ENCODE data around the gene PCDH1. TPM values are rescaled to one million over a fixed set of nuclear protein-coding genes. Genes with fewer than 3 reads are reported as not detected.
"Not testable (repeated sequence)": the region's sequence is repeated elsewhere in the genome, so short reads cannot be mapped to it uniquely, and the experiment has no call there.

PCDH1 gene
- total RNA-seq, 2 donors from 2014 or later = 0.25 TPM; not detected in 1

DNA sequence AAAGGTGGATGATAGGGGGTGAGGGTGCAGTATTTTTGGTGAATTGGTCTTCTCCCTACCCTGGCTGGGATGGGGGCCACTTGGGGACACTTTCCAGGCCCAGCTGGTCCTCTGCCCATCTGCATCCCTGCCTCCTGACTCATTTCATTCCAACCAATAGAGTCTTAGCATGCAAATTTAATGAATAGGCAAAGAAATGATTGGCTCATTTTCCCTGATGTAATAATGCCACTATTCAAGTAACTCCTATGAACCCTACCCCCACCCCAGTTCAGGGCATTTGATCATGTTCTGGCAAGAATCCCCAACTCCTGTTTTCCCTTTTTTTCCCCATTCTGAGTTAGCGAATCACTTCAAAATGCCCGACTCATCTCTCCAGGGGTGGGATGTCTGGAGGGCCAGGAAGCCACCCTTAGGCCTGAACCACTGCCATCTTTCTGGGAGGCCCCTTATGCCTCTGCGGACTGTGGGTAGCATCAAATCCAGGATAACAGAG, 56.7 kb downstream of the PCDH1 start:
- Mint-ChIP-seq H3K4me1 (ENCODE audit: low read depth) (no peaks in the 10 kb centered on the region), H3K36me3 (ENCODE audit: insufficient read depth in 2 of 2) (no peaks in the 10 kb centered on the region), H3K9me3 (no peaks in the 10 kb centered on the region), H3K4me3 (no peak overlapping the region), H3K27me3 (ENCODE audit: low read depth) (peaks cover 18% of the 10 kb centered on the region), H3K27ac (no peak overlapping the region)
- DNase-seq (no peak), ATAC-seq (replicated peaks in 1 of 2) (no peak)

DNA sequence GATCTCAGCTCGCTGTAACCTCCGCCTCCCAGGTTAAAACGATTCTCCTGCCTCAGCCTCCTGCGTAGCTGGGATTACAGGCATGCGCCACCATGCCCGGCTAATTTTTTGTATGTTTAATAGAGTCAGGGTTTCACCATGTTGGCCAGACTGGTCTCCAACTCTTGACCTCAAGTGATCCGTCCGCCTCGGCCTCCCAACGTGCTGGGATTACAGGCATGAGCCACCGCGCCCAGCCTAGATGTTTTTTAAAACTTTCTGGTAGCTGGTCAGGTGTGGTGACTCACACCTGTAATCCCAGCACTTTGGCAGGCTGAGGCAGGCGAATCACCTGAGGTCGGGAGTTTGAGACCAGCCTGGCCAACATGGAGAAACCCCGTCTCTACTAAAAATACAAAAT, 57.5 kb downstream of the PCDH1 start:
- H3K4me3 Mint-ChIP-seq; H3K36me3 Mint-ChIP-seq (ENCODE audit: insufficient read depth in 2 of 2); H3K9me3 Mint-ChIP-seq; DNase-seq; H3K27ac Mint-ChIP-seq; ATAC-seq (replicated peaks in 1 of 2); H3K4me1 Mint-ChIP-seq (ENCODE audit: low read depth): not testable (repeated sequence)
- peaks cover 18% of the 10 kb centered on the region for H3K27me3 Mint-ChIP-seq (ENCODE audit: low read depth)

DNA sequence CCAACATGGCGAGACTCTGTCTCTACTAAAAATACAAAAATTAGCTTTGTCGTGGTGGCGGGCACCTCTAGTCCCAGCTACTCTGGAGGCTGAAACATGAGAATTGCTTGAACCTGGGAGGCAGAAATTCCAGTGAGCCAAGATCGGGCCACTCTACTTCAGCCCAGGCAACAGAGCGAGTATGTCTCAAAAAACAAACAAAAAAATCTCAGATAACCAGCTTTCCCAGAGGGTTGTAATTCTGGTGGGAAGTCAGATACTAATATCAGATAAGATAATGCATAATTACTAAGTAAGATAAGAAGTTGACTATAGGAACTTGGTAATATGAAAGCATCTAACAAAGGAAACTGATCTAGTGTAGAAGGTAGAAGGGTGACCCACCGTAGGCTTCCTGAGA, 60.6 kb downstream of the PCDH1 start:
- Mint-ChIP-seq H3K36me3 (ENCODE audit: insufficient read depth in 2 of 2) (no peaks in the 10 kb centered on the region), H3K4me3 (no peak overlapping the region), H3K27me3 (ENCODE audit: low read depth) (peaks cover 10% of the 10 kb centered on the region), H3K4me1 (ENCODE audit: low read depth) (no peaks in the 10 kb centered on the region), H3K27ac (no peak overlapping the region), H3K9me3 (no peaks in the 10 kb centered on the region)
- DNase-seq (no peak), ATAC-seq (replicated peaks in 1 of 2) (no peak)

DNA sequence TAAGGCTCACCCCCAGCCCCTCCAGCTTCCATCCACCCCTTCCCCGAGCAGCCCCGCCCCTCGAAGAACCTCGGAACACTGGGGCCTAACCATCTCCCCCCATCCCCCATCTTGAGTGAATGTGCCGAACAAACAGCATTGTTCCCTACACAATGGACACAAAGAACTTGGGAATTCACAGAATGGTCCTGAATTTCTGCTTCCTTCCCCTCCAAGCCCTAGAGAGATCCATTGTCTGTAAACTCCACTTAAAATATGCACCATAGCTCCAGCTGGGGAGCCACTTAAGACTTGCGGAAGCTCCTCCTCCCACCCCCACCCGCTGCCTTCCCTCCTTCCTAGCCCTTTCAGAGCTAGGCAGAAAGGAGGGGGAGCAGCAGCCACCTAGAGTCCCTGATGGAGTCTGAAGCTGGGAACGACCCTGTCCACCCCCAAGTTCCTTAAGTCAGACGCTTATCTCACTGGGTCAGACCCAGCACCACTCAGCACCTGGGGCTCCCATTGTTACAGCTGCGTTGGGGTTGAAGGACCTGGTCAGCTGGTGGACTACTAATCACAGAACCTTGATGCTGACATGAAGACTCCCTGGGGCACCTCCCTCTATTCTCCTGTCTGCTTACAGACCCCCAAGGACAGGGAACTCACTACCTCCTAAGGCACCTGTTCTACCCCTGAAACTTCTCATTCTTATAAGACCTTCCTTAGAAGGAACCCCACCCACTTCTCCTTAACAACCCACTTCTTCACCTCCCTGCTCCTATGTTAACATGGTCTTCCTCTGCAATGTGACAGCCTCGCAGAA, 61.4 kb downstream of the PCDH1 start:
- no peaks in the 10 kb centered on the region for H3K4me1 Mint-ChIP-seq (ENCODE audit: low read depth)
- peaks cover 18% of the 10 kb centered on the region for H3K27me3 Mint-ChIP-seq (ENCODE audit: low read depth)
- ATAC-seq (replicated peaks in 1 of 2) (no peak), DNase-seq (no peak)
- H3K4me3 Mint-ChIP-seq = no peak overlapping the region
- H3K36me3 Mint-ChIP-seq (ENCODE audit: insufficient read depth in 2 of 2) = no peaks in the 10 kb centered on the region
- no peaks in the 10 kb centered on the region for H3K9me3 Mint-ChIP-seq
- no peak overlapping the region for H3K27ac Mint-ChIP-seq

DNA sequence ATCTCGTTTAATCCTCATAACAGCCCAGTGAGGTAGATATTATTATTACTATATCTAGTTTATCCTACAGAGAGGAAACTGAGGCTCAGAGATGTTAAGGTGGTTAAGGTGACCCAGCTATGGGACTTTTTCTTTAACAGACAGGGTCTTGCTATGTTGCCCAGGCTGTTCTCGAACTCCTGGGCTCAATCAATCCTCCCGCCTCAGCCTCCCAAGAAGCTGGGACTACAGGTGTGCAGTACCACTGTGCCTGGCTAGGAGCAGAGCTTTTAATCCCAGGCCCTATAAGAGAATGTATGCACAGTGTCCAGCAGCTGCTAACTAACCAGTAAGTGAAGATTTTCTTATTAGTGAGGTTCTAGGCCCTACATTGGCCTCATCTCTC, 62.4 kb downstream of the PCDH1 start:
- Mint-ChIP-seq H3K27ac (no peak overlapping the region), H3K27me3 (ENCODE audit: low read depth) (peaks cover 28% of the 10 kb centered on the region), H3K9me3 (no peaks in the 10 kb centered on the region), H3K4me3 (no peak overlapping the region), H3K4me1 (ENCODE audit: low read depth) (no peaks in the 10 kb centered on the region), H3K36me3 (ENCODE audit: insufficient read depth in 2 of 2) (no peaks in the 10 kb centered on the region)
- ATAC-seq (replicated peaks in 1 of 2) = no peak
- no peak for DNase-seq

DNA sequence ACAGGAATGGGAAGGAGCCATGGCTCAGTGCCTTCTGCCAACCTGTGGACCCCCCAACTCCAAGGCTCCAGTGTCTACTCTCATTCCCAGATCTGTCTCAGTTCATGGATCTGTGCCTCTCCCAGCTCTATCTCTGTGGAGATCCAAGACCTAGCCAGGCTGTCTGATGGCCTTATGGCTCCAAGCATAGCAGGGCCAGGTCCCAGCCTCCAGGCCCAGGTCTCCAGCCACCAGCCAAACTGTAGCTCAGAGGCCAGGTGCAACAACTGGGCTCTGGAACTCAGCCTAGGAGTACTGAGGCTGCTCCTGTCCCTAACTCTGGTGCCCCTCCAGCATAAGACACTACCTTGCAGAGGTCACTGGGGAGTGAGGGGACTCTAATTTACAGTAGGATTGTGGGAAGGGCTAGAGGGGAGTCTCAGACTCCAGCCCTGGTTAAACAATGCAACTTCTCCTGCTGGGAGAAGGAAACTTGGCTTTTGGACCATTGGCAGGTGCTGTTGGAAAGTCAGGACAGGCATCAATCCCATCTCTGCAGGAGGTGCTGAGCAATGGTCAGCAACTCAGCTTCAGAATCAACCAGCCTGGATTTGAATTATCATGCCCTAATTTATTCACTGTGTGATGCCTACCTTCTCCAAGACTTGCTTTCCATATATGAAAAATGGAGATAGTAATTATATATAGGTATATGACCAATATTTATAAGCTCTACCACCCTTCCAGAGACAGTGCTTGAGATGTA, 63.0 kb downstream of the PCDH1 start:
- H3K27ac Mint-ChIP-seq = no peak overlapping the region
- H3K27me3 Mint-ChIP-seq (ENCODE audit: low read depth) = peaks cover 34% of the 10 kb centered on the region
- no peaks in the 10 kb centered on the region for H3K9me3 Mint-ChIP-seq
- ATAC-seq (replicated peaks in 1 of 2) (no peak), DNase-seq (no peak)
- no peaks in the 10 kb centered on the region for H3K4me1 Mint-ChIP-seq (ENCODE audit: low read depth)
- H3K4me3 Mint-ChIP-seq = no peak overlapping the region
- H3K36me3 Mint-ChIP-seq (ENCODE audit: insufficient read depth in 2 of 2) = no peaks in the 10 kb centered on the region

DNA sequence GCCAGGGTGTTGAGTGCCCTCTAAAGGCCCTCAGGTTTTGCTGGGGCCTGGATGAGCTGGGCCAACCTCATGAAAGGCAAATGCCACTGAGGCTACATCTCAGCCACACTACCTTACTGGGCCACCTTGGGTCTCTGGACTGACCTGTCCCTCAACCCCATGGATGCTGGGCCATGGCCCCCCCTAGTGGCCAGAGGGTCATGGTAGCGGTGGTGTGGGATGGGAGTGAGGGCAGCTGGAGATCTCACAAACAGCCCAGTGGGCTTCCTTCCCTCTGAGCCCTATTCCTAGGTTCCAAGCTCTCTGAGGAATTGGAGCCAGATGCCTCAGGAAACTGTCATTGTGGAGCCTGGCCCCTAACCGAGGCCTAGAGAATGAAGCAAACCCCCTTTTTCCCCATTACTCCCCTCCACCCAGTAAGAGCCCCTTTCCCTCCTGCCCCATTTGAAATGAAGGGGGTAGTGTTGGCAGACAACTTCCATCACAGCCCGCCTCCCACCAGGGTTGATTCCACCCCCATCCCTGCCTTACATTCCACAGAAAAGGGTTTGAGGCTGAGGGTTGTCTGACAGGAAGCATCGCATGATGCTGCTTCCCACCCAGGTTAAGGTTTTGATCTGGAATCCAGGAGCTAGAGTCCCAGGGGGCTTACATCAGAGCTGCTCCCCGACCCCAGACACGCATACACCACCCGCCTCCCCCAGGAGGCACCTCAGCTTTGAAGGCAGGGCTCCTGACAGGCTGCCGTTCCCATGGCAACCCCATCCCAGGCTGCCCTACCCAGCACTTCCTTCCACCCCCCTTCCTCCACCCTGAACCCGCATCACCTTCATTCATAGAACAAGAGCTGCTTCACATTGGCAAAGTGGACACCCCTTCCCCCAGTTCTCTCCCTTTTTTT, 63.9 kb downstream of the PCDH1 start:
- Mint-ChIP-seq H3K27me3 (ENCODE audit: low read depth) (peaks cover 43% of the 10 kb centered on the region), H3K36me3 (ENCODE audit: insufficient read depth in 2 of 2) (no peaks in the 10 kb centered on the region), H3K27ac (no peak overlapping the region)

DNA sequence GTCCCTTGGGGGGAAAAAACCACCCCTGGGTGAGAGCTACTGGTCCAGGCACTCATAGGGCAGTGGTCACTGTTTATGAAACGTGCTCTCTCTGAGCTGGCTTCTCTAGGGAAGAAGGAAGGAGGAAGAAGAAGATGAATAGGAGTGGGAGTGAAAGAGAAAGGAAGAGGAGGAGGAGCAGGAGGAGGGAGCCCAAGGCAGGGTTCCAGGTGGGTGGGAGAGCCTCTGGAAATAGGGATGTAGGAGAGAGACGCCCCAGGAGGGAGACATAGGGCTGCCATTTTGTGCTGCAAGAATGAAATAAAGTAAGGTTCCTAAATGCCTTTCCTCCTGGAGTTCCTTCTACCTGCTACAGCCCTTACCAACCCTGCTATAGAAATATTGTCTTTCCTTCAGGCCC, 65.7 kb downstream of the PCDH1 start:
- Mint-ChIP-seq H3K4me1 (ENCODE audit: low read depth) (no peaks in the 10 kb centered on the region), H3K36me3 (ENCODE audit: insufficient read depth in 2 of 2) (no peaks in the 10 kb centered on the region), H3K4me3 (no peak overlapping the region), H3K27ac (no peak overlapping the region), H3K9me3 (no peaks in the 10 kb centered on the region), H3K27me3 (ENCODE audit: low read depth) (peaks cover 57% of the 10 kb centered on the region)
- DNase-seq = no peak
- ATAC-seq (replicated peaks in 1 of 2) = no peak

More for the DNA sequence above, 63.9 kb downstream of the PCDH1 start:
- H3K9me3 Mint-ChIP-seq = no peaks in the 10 kb centered on the region
- no peak overlapping the region for H3K4me3 Mint-ChIP-seq
- no peaks in the 10 kb centered on the region for H3K4me1 Mint-ChIP-seq (ENCODE audit: low read depth)
- DNase-seq = peak; percentile 62 to 74
- ATAC-seq (replicated peaks in 1 of 2) = peak; percentile 80 to 83

DNA sequence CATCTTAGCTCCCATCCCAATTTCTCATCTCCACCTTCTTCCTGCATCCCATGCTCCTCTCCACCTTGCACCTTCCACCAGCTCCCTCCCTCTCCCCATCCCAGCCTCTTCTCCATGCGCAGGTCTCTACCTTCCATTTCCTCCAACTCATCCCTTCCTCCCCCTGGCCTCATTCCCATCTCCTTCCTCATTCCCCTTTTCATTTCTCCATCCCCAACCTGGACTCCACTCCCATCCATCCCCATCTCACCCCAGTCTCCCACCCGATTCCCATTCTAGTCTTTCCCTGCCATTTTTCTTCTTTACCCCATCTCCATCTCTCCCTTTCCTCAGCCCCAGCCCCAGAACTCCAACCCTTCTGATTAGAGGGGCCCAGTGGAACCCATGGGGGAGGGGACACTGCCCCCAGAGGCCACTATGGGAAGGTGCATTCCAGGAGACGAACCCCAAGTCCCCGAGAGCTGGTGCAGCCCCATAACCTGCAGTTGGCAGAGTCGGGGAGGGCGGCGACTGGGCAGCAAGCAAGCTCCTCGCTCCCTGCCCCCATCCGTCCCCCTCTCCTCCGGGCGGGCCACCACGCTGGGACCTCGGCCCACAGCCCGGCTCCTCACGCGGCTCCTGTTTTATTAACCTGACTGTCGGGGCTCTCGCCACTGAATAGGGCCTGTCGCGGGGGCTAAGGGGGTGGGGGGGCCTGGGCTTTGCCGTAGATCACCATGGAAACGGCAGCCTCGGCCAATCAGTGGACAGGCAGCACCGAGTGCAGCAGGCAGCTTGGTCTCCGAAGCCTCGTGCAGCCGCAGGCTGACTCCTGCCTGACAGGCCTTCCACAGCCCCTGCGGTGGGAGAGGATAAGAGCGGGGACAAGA, 66.7 kb downstream of the PCDH1 start:
- H3K4me1 Mint-ChIP-seq (ENCODE audit: low read depth) = no peaks in the 10 kb centered on the region
- DNase-seq (peak; percentile 31 to 41), ATAC-seq (replicated peaks in 1 of 2) (peak; percentile 52 to 65)
- H3K9me3 Mint-ChIP-seq = no peaks in the 10 kb centered on the region
- no peaks in the 10 kb centered on the region for H3K36me3 Mint-ChIP-seq (ENCODE audit: insufficient read depth in 2 of 2)
- peaks cover 58% of the 10 kb centered on the region for H3K27me3 Mint-ChIP-seq (ENCODE audit: low read depth)
- no peak overlapping the region for H3K4me3 Mint-ChIP-seq
- no peak overlapping the region for H3K27ac Mint-ChIP-seq

DNA sequence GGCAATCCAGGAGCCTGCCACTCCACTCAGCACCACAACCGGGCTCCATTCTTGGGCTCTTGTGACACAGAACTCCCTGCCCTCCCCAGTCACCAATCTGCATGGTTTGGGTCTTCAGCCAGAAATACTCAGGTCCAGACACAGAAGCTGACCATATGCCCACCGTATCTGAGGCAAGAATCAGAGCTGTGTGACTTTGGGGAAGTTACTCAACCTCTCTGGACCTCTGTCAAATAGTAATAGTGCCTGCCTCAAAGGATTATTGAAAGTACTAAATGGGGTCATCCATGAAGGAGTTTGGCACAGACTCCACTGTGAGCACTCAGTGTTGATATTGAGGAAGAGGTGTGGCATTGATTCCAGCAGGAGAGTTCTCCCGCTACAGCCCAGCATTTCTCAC, 67.5 kb downstream of the PCDH1 start:
- H3K27me3 Mint-ChIP-seq (ENCODE audit: low read depth) = peaks cover 62% of the 10 kb centered on the region
- H3K4me3 Mint-ChIP-seq = no peak overlapping the region
- no peak for ATAC-seq (replicated peaks in 1 of 2)
- DNase-seq = no peak
- H3K4me1 Mint-ChIP-seq (ENCODE audit: low read depth) = no peaks in the 10 kb centered on the region
- no peaks in the 10 kb centered on the region for H3K9me3 Mint-ChIP-seq
- H3K27ac Mint-ChIP-seq = no peak overlapping the region
- H3K36me3 Mint-ChIP-seq (ENCODE audit: insufficient read depth in 2 of 2) = no peaks in the 10 kb centered on the region

DNA sequence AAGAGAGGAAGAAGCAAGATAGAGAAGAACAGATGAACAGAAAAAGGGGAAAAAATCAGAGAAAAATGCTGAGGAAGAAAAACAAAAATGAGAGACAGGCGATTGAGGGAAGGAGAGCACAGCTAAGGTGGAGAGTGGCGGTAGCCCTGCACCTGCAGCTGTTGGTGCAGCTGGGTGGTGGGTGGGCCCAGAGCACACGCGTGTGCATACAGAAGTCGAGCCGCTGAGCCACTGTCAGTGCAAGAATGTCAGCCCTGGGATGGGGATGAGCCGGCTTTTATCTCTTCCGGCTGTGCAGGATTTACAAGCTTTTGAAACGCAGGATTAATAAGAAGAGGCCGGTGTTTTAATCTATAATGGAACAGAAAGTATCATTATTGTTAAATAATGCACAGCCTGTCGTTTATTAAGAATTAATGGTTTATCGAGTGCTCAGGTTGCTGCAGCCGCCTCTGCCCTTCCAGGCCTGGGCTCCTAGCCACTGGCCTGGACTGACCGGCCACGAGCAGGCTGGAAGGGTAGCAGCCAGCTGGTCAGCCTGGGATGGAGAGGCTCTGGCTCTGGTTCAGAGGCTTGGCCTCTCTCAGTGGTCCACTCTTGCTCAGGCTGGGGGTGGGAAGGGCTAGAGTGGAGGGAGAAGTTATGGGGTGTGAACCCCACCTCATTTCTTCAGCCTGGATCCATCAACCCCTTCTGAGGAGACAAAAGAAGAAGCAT, 68.7 kb downstream of the PCDH1 start:
- ATAC-seq (replicated peaks in 1 of 2) = no peak
- peaks cover 73% of the 10 kb centered on the region for H3K27me3 Mint-ChIP-seq (ENCODE audit: low read depth)

DNA sequence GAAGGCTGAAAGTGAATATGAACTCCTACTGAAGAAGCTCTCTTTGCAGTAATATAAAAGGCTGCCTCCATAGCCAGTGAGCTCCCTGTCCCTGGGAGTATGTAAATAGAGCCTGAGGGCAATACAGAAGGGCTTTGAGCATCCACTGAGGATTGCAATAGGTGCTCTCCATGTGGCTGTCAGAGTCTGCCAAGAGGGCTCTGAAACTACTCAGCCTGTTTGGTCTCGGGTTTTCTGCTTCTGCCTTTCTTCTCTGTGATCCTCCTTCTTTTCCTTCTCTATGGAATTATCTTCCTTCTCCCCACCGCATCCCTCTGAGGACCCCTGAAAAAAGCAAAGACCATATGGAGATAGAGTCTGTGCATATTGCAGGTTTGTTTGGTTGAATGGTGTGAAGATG, 69.4 kb downstream of the PCDH1 start:
- no peaks in the 10 kb centered on the region for H3K9me3 Mint-ChIP-seq
- H3K4me3 Mint-ChIP-seq = no peak overlapping the region
- no peaks in the 10 kb centered on the region for H3K36me3 Mint-ChIP-seq (ENCODE audit: insufficient read depth in 2 of 2)
- H3K4me1 Mint-ChIP-seq (ENCODE audit: low read depth) = no peaks in the 10 kb centered on the region
- peaks cover 80% of the 10 kb centered on the region for H3K27me3 Mint-ChIP-seq (ENCODE audit: low read depth)
- H3K27ac Mint-ChIP-seq = no peak overlapping the region
- ATAC-seq (replicated peaks in 1 of 2) = no peak
- no peak for DNase-seq

More for the DNA sequence above, 68.7 kb downstream of the PCDH1 start:
- H3K4me1 Mint-ChIP-seq (ENCODE audit: low read depth) = no peaks in the 10 kb centered on the region
- no peaks in the 10 kb centered on the region for H3K9me3 Mint-ChIP-seq
- no peak overlapping the region for H3K4me3 Mint-ChIP-seq
- no peak for DNase-seq
- H3K36me3 Mint-ChIP-seq (ENCODE audit: insufficient read depth in 2 of 2) = no peaks in the 10 kb centered on the region
- H3K27ac Mint-ChIP-seq = no peak overlapping the region
